Measurements from ENCODE around the gene PDE4D.

DNA sequence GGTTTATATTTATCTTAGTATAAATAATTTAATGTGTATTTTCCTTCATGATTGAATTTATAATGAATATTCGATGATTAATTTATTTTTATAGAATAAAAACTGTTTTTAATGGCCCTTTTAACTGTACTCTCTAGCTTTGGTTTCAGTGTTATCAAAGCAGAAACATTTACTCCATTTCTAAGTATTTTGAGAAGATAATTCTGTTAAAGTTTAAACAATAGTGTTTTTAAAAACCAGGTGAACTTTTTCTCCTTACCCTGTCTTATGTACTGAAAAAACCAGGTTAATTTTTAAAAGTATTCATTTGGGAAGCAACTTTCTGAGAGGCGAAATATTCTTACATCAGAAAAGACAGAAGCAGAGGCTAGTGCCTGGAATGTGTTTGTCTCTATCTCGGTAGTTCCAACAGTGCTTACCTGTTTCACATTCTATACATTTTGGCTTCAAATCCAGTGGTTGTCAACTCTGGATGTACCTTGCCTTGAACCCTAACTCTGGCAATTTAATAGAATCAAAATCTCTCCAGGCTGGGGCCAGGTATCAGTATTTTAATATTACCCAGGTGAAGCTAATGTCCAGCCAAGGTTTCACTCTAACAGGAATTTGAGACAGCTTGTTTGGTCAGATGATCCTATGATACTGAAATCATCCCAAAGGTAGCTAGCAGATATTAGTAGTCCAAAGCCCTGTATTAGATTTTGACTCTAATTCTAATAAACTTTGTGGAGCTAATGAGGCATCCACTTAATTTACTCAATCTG, 434.4 kb downstream of the PDE4D start:
- TF ChIP-seq EZH2phosphoT487 (IDR thresholded peaks at IDR 0.05; ENCODE audit: insufficient read depth, low read depth) = no peak
- TF ChIP-seq EZH2 (IDR thresholded peaks at IDR 0.05; ENCODE audit: insufficient read depth, poor library complexity, severe bottlenecking) = no peak

Measured in GM23248 (cell line).